Naive thymus-derived CD8-positive, alpha-beta T cell (primary cell): Measurements from ENCODE around the gene KLLN. TPM values are rescaled to one million over a fixed set of nuclear protein-coding genes. Genes with fewer than 3 reads are reported as not detected.
"Not testable (repeated sequence)": the region's sequence is repeated elsewhere in the genome, so short reads cannot be mapped to it uniquely, and the experiment has no call there.

Source experiments
- ATAC-seq, 2 donors: fragments of 150-1000 bp; cut with Tn5 transposase in 1 of 2; sonication (Bioruptor Pico), chemical (Tn5 transposase) in 1 of 2; 1 replicate in 1 of 2; 2 replicates in 1 of 2; pipeline ENCODE4 v1.10.0; 2021; ENCODE audit warnings: mild to moderate bottlenecking in 2 of 2, moderate library complexity in 2 of 2
- POLR2A ChIA-PET: fragments of 350-600 bp; sonication (Branson Sonifier 250); formaldehyde crosslinking; loops from one replicate; lab custom pipeline; 2021; ENCODE audit warnings: antibody characterized with exemption; lab: Charles Lee
- DNase-seq, 10 donors: peaks; one replicate each; pipeline versions ENCODE4 v3.0.0 to v3.0.0-alpha.2; 2020 to 2022
- H3K27ac Mint-ChIP-seq, 10 donors: one replicate each; pipeline ENCODE4 v1.8.0; 2020 to 2022; ENCODE audit warnings: mild to moderate bottlenecking in 10 of 10, mixed read lengths in 10 of 10, moderate library complexity in 4 of 10, inconsistent platforms in 1 of 10
- H3K27me3 Mint-ChIP-seq, 5 donors: one replicate each; pipeline ENCODE4 v1.8.0; 2021 to 2022; ENCODE audit warnings: mixed read lengths in 5 of 5
- H3K36me3 Mint-ChIP-seq, 3 donors: one replicate each; pipeline ENCODE4 v1.8.0; 2020 to 2022; ENCODE audit warnings: mixed read lengths in 3 of 3, mild to moderate bottlenecking in 2 of 3, inconsistent platforms in 1 of 3
- H3K4me1 Mint-ChIP-seq, 4 donors: one replicate each; pipeline ENCODE4 v1.8.0; 2021 to 2022; ENCODE audit warnings: mixed read lengths in 4 of 4
- H3K4me3 Mint-ChIP-seq, 10 donors: one replicate each; pipeline ENCODE4 v1.8.0; 2020 to 2022; ENCODE audit warnings: mild to moderate bottlenecking in 10 of 10, mixed read lengths in 10 of 10, moderate library complexity in 6 of 10, inconsistent platforms in 1 of 10
- H3K9me3 Mint-ChIP-seq, 9 donors: one replicate each; pipeline ENCODE4 v1.8.0; 2020 to 2022; ENCODE audit warnings: mixed read lengths in 9 of 9, mild to moderate bottlenecking in 3 of 9, inconsistent platforms in 1 of 9, moderate library complexity in 1 of 9
- polyA plus RNA-seq, 3 donors: library from polyadenylated mRNA; unstranded; fragments of 300-500 nt; fragmentation: Illumina TruSeq; gene quantifications; one replicate each; pipeline ENCODE4 v1.2.3, GENCODE V29; 2021
- total RNA-seq, 8 experiments: library from RNA in 2 of 8; stranded (reverse) in 2 of 8; gene quantifications; one replicate each; pipeline ENCODE4 v1.2.3 and lab custom pipeline; 2021 to 2026

Gene KLLN
- total and polyA plus RNA-seq, 5 experiments from 2014 or later = 0.08 to 1.7 (median 0.47) TPM

- peak overlapping the region; percentile 89 to 99 (median 94) for H3K4me3 Mint-ChIP-seq
These were observed 2.0 kb upstream of the KLLN start for GRCh38 chr10:87865241-87865881.

GRCh38 chr10:87864496-87865059 is 1.2 kb upstream of the KLLN start:
- Mint-ChIP-seq H3K9me3 (no peaks in the 10 kb centered on the region), H3K4me1 (peaks cover 37 to 67% (median 52%) of the 10 kb centered on the region in 4 donors), H3K27ac (peak overlapping the region; percentile 89 to 95 (median 92)), H3K27me3 (peaks cover 0 to 3% (median 0%) of the 10 kb centered on the region in 5 donors), H3K36me3 (peaks cover 5 to 20% (median 7%) of the 10 kb centered on the region in 3 donors), H3K4me3 (peak overlapping the region; percentile 89 to 99 (median 94))
- peak in 1 of 10 donors; percentile 20 for DNase-seq
- ATAC-seq = no peak
- POLR2A ChIA-PET = interaction anchor here (1.0 to 5.9 kb wide), 6 partner anchors 9 to 1016 kb away, joined by 3 to 163 read pairs (median 41); partner anchors contain the start of genes ATAD1 and STAMBPL1

More at GRCh38 chr10:87865241-87865881, 2.0 kb upstream of the KLLN start:
- DNase-seq (no peak), ATAC-seq (no peak)
- POLR2A ChIA-PET = interaction anchor here (0.5 to 5.9 kb wide), 6 partner anchors 26 to 521 kb away, joined by 3 to 163 read pairs (median 6); partner anchors contain the start of gene ATAD1
- no peaks in the 10 kb centered on the region for H3K9me3 Mint-ChIP-seq
- peak overlapping the region in 9 of 10 donors; percentile 78 to 95 (median 90) for H3K27ac Mint-ChIP-seq
- H3K36me3 Mint-ChIP-seq = peaks cover 5 to 23% (median 7%) of the 10 kb centered on the region in 3 donors
- peaks cover 0 to 3% (median 0%) of the 10 kb centered on the region in 5 donors for H3K27me3 Mint-ChIP-seq
- peaks cover 36 to 70% (median 53%) of the 10 kb centered on the region in 4 donors for H3K4me1 Mint-ChIP-seq

- POLR2A ChIA-PET = interaction anchor here (1.0 to 5.9 kb wide), 14 partner anchors 9 to 1016 kb away, joined by 3 to 163 read pairs (median 22); partner anchors contain the start of genes ATAD1, RNLS and STAMBPL1
- Mint-ChIP-seq H3K36me3 (peaks cover 5 to 16% (median 7%) of the 10 kb centered on the region in 3 donors), H3K4me1 (peaks cover 34 to 64% (median 48%) of the 10 kb centered on the region in 4 donors), H3K4me3 (peak overlapping the region; percentile 89 to 99 (median 94)), H3K27ac (peak overlapping the region; percentile 89 to 95 (median 92))
- H3K27me3 Mint-ChIP-seq, H3K9me3 Mint-ChIP-seq: not testable (repeated sequence)
- peak in 1 of 2 donors; percentile 1 for ATAC-seq
- peak in 8 of 10 donors; percentile 5 to 38 (median 22) for DNase-seq
These were observed 690 bp upstream of the KLLN start for GRCh38 chr10:87863951-87864495.

GRCh38 chr10:87862679-87863052 is 667 bp downstream of the KLLN start:
- POLR2A ChIA-PET = interaction anchor here (0.9 to 5.9 kb wide), 29 partner anchors 10 to 1221 kb away, joined by 3 to 163 read pairs (median 5); partner anchors contain the start of genes ATAD1 and RNLS
- DNase-seq = peak in 3 of 10 donors; percentile 64 to 88 (median 76)
- H3K4me3 Mint-ChIP-seq = peak overlapping the region; percentile 93 to 100 (median 98)

GRCh38 chr10:87861953-87862678 is 1.2 kb downstream of the KLLN start:
- peaks cover 0 to 3% (median 0%) of the 10 kb centered on the region in 5 donors for H3K27me3 Mint-ChIP-seq
- H3K9me3 Mint-ChIP-seq = no peaks in the 10 kb centered on the region
- POLR2A ChIA-PET = interaction anchor here (0.6 to 5.9 kb wide), 31 partner anchors 10 to 1222 kb away, joined by 3 to 163 read pairs (median 5); partner anchors contain the start of genes ATAD1 and RNLS
- DNase-seq (peak; percentile 82 to 97 (median 92)), ATAC-seq (peak; percentile 60 to 70)
- peaks cover 0 to 7% (median 5%) of the 10 kb centered on the region in 3 donors for H3K36me3 Mint-ChIP-seq
- H3K27ac Mint-ChIP-seq = peak overlapping the region; percentile 94 to 99 (median 98)
- H3K4me1 Mint-ChIP-seq = peaks cover 28 to 55% (median 36%) of the 10 kb centered on the region in 4 donors
- peak overlapping the region; percentile 93 to 100 (median 98) for H3K4me3 Mint-ChIP-seq

More at GRCh38 chr10:87862679-87863052, 667 bp downstream of the KLLN start:
- peaks cover 0 to 9% (median 7%) of the 10 kb centered on the region in 3 donors for H3K36me3 Mint-ChIP-seq
- peaks cover 0 to 3% (median 0%) of the 10 kb centered on the region in 5 donors for H3K27me3 Mint-ChIP-seq
- peaks cover 28 to 56% (median 38%) of the 10 kb centered on the region in 4 donors for H3K4me1 Mint-ChIP-seq
- peak overlapping the region; percentile 94 to 99 (median 98) for H3K27ac Mint-ChIP-seq
- ATAC-seq = peak; percentile 45 to 48
- no peaks in the 10 kb centered on the region for H3K9me3 Mint-ChIP-seq

GRCh38 chr10:87861566-87861952 is 1.8 kb downstream of the KLLN start:
- Mint-ChIP-seq H3K27me3 (peaks cover 0 to 3% (median 0%) of the 10 kb centered on the region in 5 donors), H3K9me3 (no peaks in the 10 kb centered on the region), H3K4me1 (peaks cover 24 to 49% (median 32%) of the 10 kb centered on the region in 4 donors), H3K4me3 (peak overlapping the region; percentile 93 to 100 (median 98)), H3K27ac (peak overlapping the region; percentile 94 to 99 (median 98)), H3K36me3 (peaks cover 0 to 7% (median 1%) of the 10 kb centered on the region in 3 donors)
- ATAC-seq (peak; percentile 0 to 3), DNase-seq (peak in 2 of 10 donors; percentile 27 to 66)
- POLR2A ChIA-PET = interaction anchor here (0.6 to 5.9 kb wide), 25 partner anchors 9 to 970 kb away, joined by 3 to 163 read pairs (median 5); partner anchors contain the start of genes ATAD1 and RNLS

GRCh38 chr10:87860816-87861403 is 2.4 kb downstream of the KLLN start:
- Mint-ChIP-seq H3K4me1 (peaks cover 23 to 45% (median 29%) of the 10 kb centered on the region in 4 donors), H3K4me3 (peak overlapping the region; percentile 93 to 100 (median 98)), H3K9me3 (no peaks in the 10 kb centered on the region), H3K27ac (peak overlapping the region; percentile 94 to 99 (median 98)), H3K36me3 (peaks cover 0 to 7% (median 0%) of the 10 kb centered on the region in 3 donors), H3K27me3 (peaks cover 0 to 3% (median 0%) of the 10 kb centered on the region in 5 donors)
- DNase-seq = no peak
- POLR2A ChIA-PET = interaction anchor here (0.6 to 5.9 kb wide), 13 partner anchors 8 to 722 kb away, joined by 3 to 163 read pairs (median 12); partner anchors contain the start of genes ATAD1 and RNLS
- ATAC-seq = no peak

GRCh38 chr10:87860156-87860795 is 3.1 kb downstream of the KLLN start:
- H3K4me3 Mint-ChIP-seq = peak overlapping the region in 8 of 10 donors; percentile 15 to 70 (median 56)
- no peak for ATAC-seq
- POLR2A ChIA-PET = interaction anchor here (3.6 to 5.9 kb wide), 5 partner anchors 41 to 722 kb away, joined by 28 to 163 read pairs (median 65); partner anchors contain the start of genes ATAD1 and RNLS

GRCh38 chr10:87855665-87856064 is 7.7 kb downstream of the KLLN start:
- H3K27me3 Mint-ChIP-seq, POLR2A ChIA-PET, DNase-seq, H3K36me3 Mint-ChIP-seq, H3K4me3 Mint-ChIP-seq, ATAC-seq, H3K9me3 Mint-ChIP-seq: not testable (repeated sequence)
- Mint-ChIP-seq H3K4me1 (peaks cover 7 to 30% (median 24%) of the 10 kb centered on the region in 4 donors), H3K27ac (peak overlapping the region in 1 of 10 donors; percentile 33)

More at GRCh38 chr10:87860156-87860795, 3.1 kb downstream of the KLLN start:
- Mint-ChIP-seq H3K4me1 (peaks cover 21 to 45% (median 28%) of the 10 kb centered on the region in 4 donors), H3K27me3 (peaks cover 0 to 3% (median 0%) of the 10 kb centered on the region in 5 donors), H3K9me3 (no peaks in the 10 kb centered on the region), H3K36me3 (peaks cover 0 to 7% (median 0%) of the 10 kb centered on the region in 3 donors), H3K27ac (peak overlapping the region; percentile 15 to 99 (median 95))
- peak in 9 of 10 donors; percentile 6 to 65 (median 40) for DNase-seq

GRCh38 chr10:87855247-87855646 is 8.1 kb downstream of the KLLN start:
- H3K9me3 Mint-ChIP-seq, H3K4me3 Mint-ChIP-seq, H3K36me3 Mint-ChIP-seq, ATAC-seq, DNase-seq, POLR2A ChIA-PET, H3K27me3 Mint-ChIP-seq: not testable (repeated sequence)
- peak overlapping the region in 1 of 10 donors; percentile 33 for H3K27ac Mint-ChIP-seq
- H3K4me1 Mint-ChIP-seq = peaks cover 5 to 25% (median 20%) of the 10 kb centered on the region in 4 donors
